ACC112 (cell line): Measurements from ENCODE around the gene SLC44A2.
"Not testable (repeated sequence)": the region's sequence is repeated elsewhere in the genome, so short reads cannot be mapped to it uniquely, and the experiment has no call there.

ENCODE experiments used
- H2AFZ ChIP-seq: fragments of 200-600 bp; sonication (generic); one replicate; pipeline ENCODE4 v1.6.0; 2017; ENCODE audit warnings: antibody characterized with exemption, low read length; ENCODE audit not compliant: unreplicated experiment
- H3K27ac ChIP-seq: fragments of 200-600 bp; sonication (generic); 2 replicates; pipeline ENCODE4 v1.5.1; 2014; ENCODE audit warnings: low read depth, mild to moderate bottlenecking, antibody characterized with exemption, low read length, moderate library complexity
- H3K27me3 ChIP-seq: fragments of 200-600 bp; sonication (generic); 2 replicates; pipeline ENCODE4 v1.6.1; 2014; ENCODE audit warnings: mild to moderate bottlenecking, antibody characterized with exemption, low read length, moderate library complexity, mixed read lengths; ENCODE audit not compliant: insufficient read depth
- H3K36me3 ChIP-seq: fragments of 200-600 bp; sonication (generic); 2 replicates; pipeline ENCODE4 v1.6.1; 2016; ENCODE audit warnings: mild to moderate bottlenecking, antibody characterized with exemption, low read length, moderate library complexity, mixed read lengths; ENCODE audit not compliant: insufficient read depth
- H3K4me1 ChIP-seq: fragments of 200-600 bp; sonication (generic); one replicate; pipeline ENCODE4 v1.6.1; 2016; ENCODE audit warnings: low read length, mixed read lengths; ENCODE audit not compliant: insufficient read depth, unreplicated experiment, control insufficient read depth
- H3K4me3 ChIP-seq: fragments of 200-600 bp; sonication (generic); 2 replicates; pipeline ENCODE4 v1.5.1; 2014; ENCODE audit warnings: mild to moderate bottlenecking, low read depth, low read length
- H3K79me2 ChIP-seq: fragments of 200-600 bp; sonication (generic); one replicate; pipeline ENCODE4 v1.6.0; 2016; ENCODE audit warnings: low read length; ENCODE audit not compliant: control insufficient read depth, unreplicated experiment, insufficient read depth

Gene SLC44A2

DNA sequence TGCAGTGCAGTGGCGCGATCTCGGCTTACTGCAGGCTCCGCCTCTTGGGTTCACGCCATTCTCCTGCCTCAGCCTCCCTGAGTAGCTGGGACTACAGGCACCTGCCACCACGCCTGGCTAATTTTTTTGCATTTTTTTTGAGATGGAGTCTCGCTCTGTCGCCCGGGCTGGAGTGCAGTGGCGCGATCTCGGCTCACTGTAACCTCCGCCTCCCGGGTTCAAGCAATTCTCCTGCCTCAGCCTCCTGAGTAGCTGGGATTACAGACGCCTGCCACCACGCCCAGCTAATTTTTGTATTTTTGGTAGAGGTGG is 37.9 kb downstream of the SLC44A2 start:
- not testable (repeated sequence) for H3K36me3 ChIP-seq, H3K27ac ChIP-seq

DNA sequence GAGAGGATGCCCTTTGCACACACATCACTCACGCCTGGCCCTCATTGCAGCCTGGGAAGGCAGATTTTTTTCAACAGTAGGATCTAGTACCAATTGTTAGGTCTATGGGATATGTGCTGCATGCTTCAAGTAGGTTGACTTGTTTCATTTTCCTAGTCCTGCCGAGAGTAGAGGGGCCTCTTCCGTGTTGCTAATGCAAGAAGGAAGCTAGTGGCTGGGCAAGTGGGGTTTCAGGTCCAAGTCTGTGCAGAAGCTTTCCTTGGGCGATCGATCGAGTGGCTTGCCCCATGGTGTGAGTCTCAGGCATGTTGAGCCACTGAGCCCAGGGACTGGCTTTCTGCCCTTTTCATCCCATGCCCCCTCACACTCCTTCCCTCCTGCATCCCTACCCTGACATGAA is 42.5 kb downstream of the SLC44A2 start:
- Histone ChIP-seq H3K36me3 (no peaks in the 10 kb centered on the region), H3K4me3 (no peak overlapping the region), H3K27me3 (no peaks in the 10 kb centered on the region), H2AFZ (no peak overlapping the region), H3K27ac (no peak overlapping the region), H3K79me2 (peaks cover 90% of the 10 kb centered on the region), H3K4me1 (peaks cover 14% of the 10 kb centered on the region)

More for the DNA sequence above, 37.9 kb downstream of the SLC44A2 start:
- Histone ChIP-seq H3K4me1 (peaks cover 22% of the 10 kb centered on the region), H3K79me2 (peaks cover 95% of the 10 kb centered on the region)
- H3K4me3 ChIP-seq, H3K27me3 ChIP-seq, H2AFZ ChIP-seq: not testable (repeated sequence)

DNA sequence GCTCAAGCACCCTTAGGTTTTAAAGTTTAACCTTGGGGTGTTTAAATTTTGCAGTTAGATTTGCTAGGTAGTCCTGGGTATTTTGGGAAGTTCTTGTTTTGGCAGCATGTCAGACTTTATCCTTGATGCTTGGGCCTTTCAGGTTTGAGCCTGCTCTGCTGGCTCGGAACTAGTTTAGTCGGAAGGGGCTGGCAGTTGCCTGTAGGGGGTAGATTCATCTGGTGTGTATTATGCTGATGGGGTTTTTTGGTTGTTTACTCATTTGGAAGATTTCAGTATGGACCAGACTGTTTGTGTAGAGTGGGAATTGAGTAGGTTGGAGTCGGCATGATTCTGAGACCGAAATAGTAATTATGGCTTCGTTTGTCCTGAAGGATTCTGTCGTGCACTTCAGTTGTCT is 43.9 kb downstream of the SLC44A2 start:
- H2AFZ ChIP-seq = no peak overlapping the region
- H3K4me1 ChIP-seq = peaks cover 14% of the 10 kb centered on the region
- no peaks in the 10 kb centered on the region for H3K27me3 ChIP-seq
- H3K27ac ChIP-seq = no peak overlapping the region
- H3K4me3 ChIP-seq = no peak overlapping the region
- H3K79me2 ChIP-seq = peaks cover 85% of the 10 kb centered on the region
- H3K36me3 ChIP-seq = peaks cover 5% of the 10 kb centered on the region; the same call in 1 of the 2 replicates

DNA sequence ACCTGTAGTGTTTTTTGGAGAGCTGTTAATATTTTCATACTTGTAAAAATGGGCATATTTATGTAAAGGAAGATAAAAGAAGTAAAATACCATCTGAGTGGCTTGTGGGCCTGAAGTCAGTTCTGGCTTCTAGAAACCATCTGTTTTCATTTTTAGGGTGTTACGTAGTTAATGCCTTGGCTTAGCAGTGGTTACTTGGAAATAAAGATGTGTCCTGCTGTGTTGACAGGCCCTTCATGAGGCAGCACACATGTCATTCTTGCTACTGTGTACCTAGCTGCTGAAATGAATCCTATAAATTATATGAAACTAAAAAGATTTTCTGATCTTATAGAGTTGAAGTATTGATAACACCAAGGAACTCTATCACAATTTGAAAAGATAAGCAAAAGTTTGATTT is 44.8 kb downstream of the SLC44A2 start:
- no peak overlapping the region for H2AFZ ChIP-seq
- no peak overlapping the region for H3K27ac ChIP-seq
- no peak overlapping the region for H3K4me3 ChIP-seq
- peaks cover 81% of the 10 kb centered on the region for H3K79me2 ChIP-seq
- peaks cover 5% of the 10 kb centered on the region; the same call in 1 of the 2 replicates for H3K36me3 ChIP-seq
- H3K4me1 ChIP-seq = peaks cover 14% of the 10 kb centered on the region
- no peaks in the 10 kb centered on the region for H3K27me3 ChIP-seq

DNA sequence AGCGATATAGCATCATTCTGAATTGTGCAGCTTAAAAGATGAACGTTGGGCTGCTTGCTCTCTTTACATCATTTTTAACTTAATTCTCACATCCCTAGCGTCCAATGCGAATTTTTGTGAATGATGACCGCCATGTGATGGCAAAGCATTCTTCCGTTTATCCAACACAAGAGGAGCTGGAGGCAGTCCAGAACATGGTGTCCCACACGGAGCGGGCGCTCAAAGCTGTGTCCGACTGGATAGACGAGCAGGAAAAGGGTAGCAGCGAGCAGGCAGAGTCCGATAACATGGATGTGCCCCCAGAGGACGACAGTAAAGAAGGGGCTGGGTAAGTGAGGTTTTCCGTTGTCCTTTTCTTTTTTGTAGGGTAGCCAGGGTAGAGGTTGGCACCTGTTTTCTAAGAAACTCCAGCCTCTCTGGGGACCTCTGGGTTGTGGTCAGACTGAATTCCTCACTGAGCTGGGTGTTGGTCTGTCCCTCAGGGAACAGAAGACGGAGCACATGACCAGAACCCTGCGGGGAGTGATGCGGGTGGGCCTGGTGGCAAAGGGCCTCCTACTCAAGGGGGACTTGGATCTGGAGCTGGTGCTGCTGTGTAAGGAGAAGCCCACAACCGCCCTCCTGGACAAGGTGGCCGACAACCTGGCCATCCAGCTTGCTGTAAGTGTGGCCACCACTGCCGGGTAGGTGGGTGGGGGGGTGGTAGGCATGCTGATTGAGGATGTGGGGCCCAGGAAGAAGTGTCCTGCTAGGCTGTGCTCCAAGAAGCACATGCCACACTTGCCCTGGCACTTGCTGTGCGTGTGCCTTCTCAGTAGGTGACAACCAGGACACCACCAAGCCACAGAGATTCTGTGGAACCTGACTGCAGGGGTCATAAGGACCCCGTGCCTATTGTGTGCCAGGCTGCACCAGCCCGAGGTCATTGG is 45.8 kb downstream of the SLC44A2 start:
- Histone ChIP-seq H3K79me2 (peaks cover 77% of the 10 kb centered on the region), H3K4me1 (peaks cover 14% of the 10 kb centered on the region), H2AFZ (no peak overlapping the region), H3K27me3 (no peaks in the 10 kb centered on the region), H3K4me3 (no peak overlapping the region), H3K36me3 (peaks cover 5% of the 10 kb centered on the region; the same call in 1 of the 2 replicates), H3K27ac (no peak overlapping the region)

DNA sequence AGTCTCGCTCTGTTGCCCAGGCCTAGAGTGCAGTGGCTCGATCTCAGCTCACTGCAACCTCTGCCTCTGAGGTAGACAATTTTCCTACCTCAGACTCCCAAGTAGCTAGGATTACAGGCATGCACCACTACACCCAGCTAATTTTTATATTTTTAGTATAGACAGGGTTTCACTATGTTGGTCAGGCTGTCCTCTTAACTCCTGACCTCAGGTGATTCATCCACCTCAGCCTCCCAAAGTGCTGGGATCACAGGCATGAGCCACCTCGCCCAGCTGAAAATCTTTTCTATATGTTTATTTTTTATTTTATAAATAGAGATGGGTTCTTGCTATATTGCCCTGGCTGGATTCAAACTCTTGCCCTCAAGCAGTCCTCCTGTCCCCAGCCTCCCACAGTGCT is 46.6 kb downstream of the SLC44A2 start:
- not testable (repeated sequence) for H3K27ac ChIP-seq, H3K4me3 ChIP-seq, H3K27me3 ChIP-seq, H3K36me3 ChIP-seq, H2AFZ ChIP-seq
- peaks cover 14% of the 10 kb centered on the region for H3K4me1 ChIP-seq
- peaks cover 72% of the 10 kb centered on the region for H3K79me2 ChIP-seq

DNA sequence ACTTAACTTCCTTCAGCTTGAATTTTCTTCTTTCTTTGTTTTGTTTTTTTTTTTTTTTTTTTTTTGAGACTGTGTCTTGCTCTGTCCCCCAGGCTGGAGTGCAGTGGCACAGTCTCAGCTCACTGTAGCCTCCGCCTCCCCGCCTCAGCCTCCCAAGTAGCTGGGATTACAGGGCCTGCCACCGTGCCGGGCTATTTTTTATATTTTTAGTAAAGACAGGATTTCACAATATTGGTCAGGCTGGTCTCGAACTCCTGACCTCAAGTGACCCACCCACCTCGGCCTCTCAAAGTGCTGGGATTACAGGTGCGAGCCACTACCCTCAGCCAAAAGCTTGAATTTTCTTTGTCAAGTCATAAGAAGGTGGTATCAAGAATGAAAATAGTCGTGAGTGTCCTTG is 49.9 kb downstream of the SLC44A2 start:
- not testable (repeated sequence) for H3K27me3 ChIP-seq, H2AFZ ChIP-seq, H3K4me1 ChIP-seq, H3K4me3 ChIP-seq, H3K27ac ChIP-seq
- H3K79me2 ChIP-seq = peaks cover 50% of the 10 kb centered on the region
- H3K36me3 ChIP-seq = peaks cover 18% of the 10 kb centered on the region; the same call in 1 of the 2 replicates

DNA sequence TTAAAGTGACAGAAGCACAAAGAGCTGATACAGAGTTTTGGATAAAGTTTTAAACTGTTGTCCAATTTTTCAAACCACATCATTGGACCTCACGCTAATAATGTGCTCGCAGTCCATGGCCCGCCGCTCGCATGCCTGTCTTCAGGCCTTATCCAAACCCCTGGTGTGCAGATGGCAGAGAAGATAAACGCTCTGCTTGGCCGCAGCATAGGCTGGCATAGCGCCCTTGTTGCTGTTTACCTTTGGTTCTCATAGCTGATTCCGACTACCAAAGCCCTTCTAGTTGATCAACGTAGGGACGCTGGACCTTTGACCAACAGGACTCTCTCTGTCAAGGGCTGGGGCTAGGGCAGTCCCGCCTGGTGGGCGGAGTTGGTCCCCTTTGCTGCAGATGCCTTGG is 52.4 kb downstream of the SLC44A2 start:
- Histone ChIP-seq H2AFZ (no peak overlapping the region), H3K27me3 (no peaks in the 10 kb centered on the region), H3K79me2 (peaks cover 30% of the 10 kb centered on the region), H3K27ac (no peak overlapping the region), H3K4me1 (no peaks in the 10 kb centered on the region), H3K36me3 (peaks cover 23% of the 10 kb centered on the region; the same call in 1 of the 2 replicates), H3K4me3 (no peak overlapping the region)

DNA sequence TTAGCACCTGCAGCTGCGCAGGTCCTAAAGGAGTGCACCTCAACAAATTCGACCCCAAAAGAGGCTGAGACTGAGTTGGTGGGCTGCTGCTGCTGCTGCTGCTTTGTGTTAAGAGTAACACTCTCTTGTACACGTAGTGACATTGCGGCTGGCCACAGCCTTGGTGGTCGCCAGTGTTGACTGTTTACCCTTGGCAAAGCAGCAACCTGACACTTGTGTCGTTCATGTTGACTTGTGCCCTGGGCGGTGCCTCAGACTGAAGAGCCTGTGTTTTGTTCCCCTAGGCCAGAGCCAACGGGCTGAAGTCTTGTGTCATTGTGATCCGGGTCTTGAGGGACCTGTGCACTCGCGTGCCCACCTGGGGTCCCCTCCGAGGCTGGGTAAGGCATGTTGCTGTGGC is 53.5 kb downstream of the SLC44A2 start:
- peaks cover 22% of the 10 kb centered on the region for H3K79me2 ChIP-seq
- no peak overlapping the region for H3K4me3 ChIP-seq
- no peaks in the 10 kb centered on the region for H3K4me1 ChIP-seq
- no peak overlapping the region for H3K27ac ChIP-seq
- peaks cover 19% of the 10 kb centered on the region; the same call in 1 of the 2 replicates for H3K36me3 ChIP-seq
- H3K27me3 ChIP-seq = no peaks in the 10 kb centered on the region
- H2AFZ ChIP-seq = no peak overlapping the region

DNA sequence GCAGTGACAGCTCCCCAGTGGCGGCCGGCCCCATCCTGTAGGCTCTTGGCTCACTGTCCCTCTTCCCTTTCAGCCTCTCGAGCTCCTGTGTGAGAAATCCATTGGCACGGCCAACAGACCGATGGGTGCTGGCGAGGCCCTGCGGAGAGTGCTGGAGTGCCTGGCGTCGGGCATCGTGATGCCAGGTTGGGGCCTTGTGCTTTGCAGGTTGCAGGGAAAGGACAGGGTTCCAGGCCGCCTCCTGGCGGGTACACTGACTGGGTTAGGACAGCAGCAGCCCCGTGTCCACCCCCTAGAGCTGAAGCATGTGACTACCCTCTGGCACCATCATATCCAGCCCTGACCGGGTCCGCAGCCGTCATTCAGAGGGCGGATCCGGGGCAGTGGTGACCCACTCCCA is 54.4 kb downstream of the SLC44A2 start:
- H3K27me3 ChIP-seq = no peaks in the 10 kb centered on the region
- H3K27ac ChIP-seq = no peak overlapping the region
- H3K4me1 ChIP-seq = no peaks in the 10 kb centered on the region
- H3K4me3 ChIP-seq = no peak overlapping the region
- H3K36me3 ChIP-seq = peaks cover 20% of the 10 kb centered on the region
- peaks cover 23% of the 10 kb centered on the region for H3K79me2 ChIP-seq
- H2AFZ ChIP-seq = no peak overlapping the region

DNA sequence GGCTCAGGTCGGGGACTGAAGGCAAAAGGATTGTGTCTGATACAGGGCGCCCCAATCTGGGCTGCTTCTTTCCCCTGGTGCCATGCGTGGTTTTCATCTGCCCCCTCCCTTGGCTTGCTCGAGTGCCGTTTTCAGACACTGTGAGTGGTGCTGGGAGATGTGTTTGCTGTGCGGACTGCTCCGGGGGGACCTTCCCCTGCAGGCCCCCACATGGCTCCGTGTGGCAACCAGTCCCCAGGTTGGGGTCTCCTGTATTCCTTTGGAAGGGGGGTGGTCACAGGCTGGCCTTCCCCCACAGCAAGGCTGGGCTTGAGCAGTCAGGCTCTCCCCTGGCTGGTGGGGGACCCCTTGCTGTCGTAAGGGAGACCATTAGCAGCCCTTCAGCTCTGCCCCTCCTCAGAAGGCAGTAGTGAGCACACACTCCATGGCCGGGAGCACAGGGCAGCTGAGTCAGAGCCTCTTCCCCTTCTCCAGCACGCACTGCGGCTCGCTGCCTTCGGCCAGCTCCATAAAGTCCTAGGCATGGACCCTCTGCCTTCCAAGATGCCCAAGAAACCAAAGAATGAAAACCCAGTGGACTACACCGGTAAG is 55.3 kb downstream of the SLC44A2 start:
- no peaks in the 10 kb centered on the region for H3K4me1 ChIP-seq
- H2AFZ ChIP-seq = no peak overlapping the region
- H3K79me2 ChIP-seq = peaks cover 18% of the 10 kb centered on the region
- no peaks in the 10 kb centered on the region for H3K27me3 ChIP-seq
- H3K27ac ChIP-seq = no peak overlapping the region
- H3K36me3 ChIP-seq = peaks cover 25% of the 10 kb centered on the region
- H3K4me3 ChIP-seq = no peak overlapping the region
